OCI-M2 (cell line): ENCODE results near the gene RET.
"Not testable (repeated sequence)": the region's sequence is repeated elsewhere in the genome, so short reads cannot be mapped to it uniquely, and the experiment has no call there.

ENCODE experiments used
- DNase-seq: peaks from one replicate; lab custom pipeline; 2025; ENCODE audit not compliant: unreplicated experiment; lab: John Stamatoyannopoulos, UW

Gene RET

DNA sequence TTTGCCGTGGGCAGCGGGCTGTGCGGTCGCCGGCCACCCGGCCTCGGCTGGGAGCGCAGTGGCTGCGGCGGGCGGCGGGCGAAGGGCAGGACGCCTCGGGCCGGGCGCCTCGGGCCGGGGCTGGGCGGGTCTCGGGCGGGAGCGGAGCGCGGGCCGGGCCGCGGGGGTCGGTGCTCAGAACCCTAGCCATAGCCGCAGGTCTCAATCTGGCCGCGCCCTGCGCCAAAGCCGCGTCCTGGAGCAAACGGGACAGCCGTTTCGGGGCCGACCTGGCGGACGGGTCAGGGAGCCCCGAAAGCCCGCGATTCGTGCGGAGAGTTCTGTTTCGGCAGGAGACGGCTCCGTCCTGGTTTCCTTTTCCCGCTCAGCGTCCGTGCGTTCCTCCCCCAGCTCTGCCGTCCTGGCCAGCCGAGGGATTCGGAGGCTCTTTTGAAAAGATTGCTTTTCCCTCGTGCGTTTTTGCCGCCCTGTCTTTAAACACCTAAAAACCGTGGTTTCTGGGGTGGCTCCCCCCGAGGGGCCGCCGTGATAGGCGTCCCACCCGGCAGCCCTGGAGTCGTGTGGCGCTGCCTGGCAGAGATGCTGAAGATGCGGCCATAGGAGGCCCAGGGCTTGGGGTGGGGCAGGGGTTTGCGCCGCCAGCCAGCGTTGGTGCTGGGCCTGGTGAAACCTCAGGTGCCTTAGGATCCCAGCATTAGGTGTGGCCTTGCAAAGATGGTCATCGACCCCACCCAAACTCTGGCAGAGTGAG is 727 bp downstream of the RET start:
- DNase-seq, result no peak

DNA sequence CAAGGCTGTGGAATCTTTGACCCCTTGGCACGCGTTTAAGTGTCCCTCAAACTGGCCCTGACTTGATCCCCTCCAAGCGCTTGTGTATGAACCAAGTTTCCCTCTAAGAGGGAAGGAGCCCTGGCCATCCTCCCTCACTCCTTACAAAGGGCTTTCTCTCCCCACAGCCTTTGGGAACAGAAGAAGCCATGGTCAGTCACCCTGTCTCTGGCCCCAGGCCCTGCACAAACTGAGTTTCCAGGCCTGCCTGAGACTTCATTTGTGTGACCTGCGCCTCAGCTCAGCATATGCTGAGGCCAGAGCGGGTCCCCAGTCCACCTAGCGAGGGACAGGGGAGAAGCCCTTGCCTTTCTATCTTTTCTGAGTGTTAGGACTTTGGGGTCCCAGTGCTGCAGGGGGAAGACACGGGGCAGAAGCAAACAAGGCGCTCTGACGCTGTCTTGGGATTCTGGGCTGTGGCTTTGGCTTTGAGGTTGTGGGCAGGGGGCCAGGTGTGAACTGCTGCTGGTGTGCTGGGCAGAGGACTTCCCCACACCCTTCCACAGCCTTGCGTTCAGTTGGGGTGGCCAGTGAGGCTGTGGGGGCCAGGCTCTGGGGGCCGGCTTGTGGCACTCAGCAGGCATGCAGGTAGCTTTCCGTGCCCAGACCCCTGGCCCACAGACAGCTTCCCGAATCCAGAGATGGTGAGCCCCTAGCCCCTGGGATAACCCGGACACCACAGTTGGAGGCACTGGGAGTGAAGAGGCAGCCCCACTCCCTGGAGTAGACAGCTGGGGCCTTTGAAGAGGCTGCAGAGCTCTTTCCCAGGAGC is 1.5 kb downstream of the RET start:
- DNase-seq, result no peak

DNA sequence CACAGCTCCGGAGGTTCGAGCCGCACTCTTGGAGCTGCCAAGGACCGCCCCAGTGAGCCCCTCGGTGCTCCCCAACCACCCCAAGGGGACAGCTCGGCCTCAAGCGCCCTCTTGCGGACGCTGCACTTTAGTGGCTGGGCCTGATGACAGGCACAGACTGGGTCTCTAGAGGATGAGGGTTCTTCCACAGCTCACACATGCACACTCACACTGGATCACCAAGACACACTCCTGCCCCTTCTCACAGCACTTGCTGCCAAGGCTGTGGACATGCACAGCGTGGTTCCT is 2.1 kb downstream of the RET start:
- no peak for DNase-seq

DNA sequence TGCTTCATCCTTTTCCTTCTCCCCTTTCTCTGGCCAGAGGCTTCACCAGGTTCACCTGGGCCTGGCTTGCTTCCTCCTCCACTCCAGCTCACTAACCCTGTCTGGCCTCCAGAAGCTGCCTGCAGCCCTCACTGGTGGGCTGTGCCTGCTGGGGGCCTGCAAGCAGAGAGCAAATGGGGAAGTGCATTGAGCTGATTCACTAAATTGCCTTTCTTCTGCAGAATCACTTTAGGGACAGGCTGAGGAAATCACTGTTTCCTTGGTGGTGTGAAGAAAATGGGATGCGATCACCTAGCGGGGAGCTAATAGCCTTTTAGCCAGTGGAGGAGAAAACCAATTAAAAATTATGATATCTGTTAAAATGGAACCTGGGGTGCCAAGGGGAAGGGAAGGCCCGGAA is 3.0 kb downstream of the RET start:
- DNase-seq, result no peak

DNA sequence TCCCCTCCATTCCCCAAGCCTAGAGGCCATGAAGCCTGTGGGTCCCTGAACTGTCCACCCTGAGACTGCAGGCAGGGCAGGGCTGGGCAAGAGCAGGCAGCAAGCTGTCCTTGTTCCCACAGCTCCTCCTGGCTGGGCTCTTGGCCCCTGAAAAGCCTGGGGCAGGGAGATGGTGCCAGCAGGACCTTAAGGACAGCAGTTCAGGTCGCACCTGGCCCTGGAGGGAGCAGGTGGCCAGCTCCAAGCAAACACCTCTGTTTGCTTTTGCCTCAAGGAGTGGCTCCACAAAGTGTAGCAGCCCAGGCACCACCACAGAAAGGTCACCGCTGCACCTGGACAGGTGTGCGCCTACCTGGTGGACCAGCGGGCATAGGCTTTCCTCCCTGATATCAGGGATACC is 5.2 kb downstream of the RET start:
- DNase-seq, result no peak

DNA sequence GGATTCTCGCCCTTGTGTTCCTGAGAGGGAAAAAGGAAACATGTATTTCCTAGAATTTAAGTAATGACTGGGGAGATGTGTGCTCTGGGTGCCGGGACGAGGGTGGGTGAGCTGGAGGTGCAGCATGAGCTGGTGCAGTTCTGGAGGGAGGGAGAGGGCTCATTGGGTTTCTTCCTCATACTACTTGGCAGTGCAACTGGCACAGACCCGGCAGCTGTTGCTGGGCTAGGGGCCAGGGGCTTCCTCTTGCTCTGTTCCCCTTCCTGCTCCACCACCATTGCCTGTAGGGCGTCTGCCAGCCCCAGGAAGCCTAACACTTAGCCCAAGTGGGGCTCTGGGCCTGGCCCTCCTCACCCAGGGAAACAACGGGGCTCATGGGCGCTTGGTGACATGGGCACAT is 5.9 kb downstream of the RET start:
- no peak for DNase-seq

DNA sequence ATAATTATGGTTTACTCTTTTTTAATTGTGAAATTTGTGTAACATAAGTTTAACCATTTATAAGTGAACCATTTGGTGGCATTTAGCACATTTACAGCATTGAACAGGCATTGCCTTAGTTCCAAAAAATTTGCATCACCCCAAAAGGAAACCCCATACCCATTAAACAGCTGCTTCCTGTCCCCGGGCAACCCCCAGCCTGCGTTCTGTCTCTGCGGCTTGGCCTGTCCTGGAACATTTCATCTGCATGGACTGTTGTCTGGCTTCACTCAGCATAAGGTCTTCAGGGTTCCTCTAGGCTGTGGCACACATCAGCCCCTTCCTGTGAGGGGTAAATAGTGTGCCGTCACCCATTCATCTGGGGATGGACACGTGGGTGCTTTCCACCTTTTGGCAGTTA is 6.9 kb downstream of the RET start:
- no peak for DNase-seq

DNA sequence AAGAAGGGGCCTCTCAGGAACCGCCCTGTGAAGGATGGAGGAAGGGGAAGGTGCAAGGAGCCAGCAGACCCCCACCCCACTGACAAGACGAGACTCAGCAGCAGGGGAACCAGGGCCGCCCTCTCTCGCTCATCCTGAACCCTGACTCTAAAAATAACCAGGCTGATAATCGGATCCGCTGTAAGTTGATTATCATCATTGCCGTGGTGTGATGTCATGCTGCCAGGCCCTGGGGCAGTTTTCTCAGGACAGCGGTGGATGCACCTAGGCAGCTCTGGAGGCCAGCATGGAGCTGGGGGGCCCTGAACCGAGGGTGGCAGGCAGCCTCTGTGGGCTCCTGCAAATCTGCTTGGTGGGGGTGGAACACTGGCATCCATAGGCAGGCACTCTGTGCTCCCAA is 7.9 kb downstream of the RET start:
- no peak for DNase-seq

DNA sequence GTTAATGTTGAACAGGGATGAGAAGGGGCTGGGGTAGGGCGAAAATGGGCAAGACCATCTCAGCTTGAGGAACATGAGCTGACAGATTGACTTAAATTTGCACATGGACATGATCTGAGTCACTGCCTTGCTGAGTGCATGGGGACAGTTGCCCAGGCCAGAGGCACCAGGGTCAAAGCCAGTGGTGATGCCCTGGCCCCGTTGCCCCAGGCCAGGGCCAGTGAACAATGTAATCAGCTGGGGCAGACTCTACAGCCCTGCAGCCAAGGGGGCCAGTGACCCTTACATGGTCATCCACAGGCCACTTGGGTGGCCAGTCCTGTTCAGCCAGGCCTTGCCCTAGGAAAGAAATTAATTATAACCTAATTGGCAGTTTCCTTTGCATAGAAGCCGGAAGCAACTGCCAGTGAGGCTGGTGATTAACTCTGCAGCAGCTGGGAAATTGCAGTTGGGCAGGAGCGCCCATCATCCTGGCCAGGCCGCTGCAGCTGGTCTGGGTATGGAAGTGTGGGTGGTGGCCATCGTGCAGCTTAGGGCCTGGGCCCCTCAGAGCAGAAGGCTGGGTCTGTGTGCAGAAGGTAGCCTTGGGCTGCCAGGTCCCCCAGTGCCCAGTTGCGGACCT is 9.6 kb downstream of the RET start:
- DNase-seq, result no peak

DNA sequence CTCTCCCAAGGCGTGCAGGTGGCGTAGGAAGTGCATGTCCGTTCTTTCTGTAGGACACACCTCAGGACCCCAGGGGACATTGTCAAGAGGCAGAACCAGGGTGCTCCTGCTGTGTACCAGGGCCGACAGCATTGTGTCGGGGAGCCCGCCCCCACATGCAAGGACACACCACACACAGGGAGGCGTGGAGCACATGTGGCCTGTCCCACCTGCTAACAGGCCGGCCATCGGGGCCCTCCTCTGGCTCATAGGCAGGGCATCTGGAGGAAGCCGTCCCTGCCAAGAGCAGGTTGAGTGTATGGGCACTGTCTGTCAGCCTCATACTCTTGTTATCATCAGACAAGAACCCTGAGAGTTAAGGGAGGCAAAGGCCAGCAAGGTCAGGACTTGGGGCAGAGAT is 12.7 kb downstream of the RET start:
- DNase-seq, result no peak

DNA sequence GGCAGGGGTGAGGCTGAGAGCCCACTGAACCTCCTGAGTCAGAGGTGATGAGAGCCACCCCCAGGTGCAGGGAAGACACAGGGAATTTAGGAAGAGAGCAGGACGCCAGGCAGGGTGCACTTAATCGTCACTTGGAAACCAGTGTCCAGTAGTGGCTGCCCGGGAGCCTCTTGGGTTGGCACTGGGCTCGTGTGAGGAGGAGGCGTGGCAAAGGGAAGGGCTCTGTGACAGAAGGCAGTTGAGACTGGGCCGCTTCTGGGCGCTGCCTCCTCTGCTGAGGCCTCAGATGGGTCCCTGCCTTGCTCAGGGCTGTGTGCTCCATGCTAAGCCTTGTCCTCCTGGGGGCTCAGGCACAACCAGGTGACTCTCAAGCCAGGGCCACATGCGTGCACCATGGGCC is 13.3 kb downstream of the RET start:
- DNase-seq, result no peak

DNA sequence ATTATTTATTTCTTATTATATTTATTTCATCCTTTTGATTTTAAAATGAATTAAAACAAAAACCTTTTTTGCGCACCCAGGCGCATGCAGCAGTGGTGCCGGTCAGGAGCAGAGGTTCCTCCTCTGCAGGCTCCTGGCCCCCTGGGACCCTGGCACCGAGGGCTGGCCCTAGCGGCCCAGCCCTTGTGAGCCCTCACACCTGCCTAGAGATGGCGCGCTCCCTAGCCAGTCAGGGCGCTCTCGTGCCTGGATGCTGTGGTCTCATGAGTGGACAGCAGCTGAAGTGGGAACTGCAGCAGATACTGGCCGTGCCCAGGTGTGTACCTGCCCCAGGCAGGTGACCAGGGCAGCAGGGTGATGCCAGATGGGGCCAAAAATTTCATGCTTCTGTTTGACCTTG is 13.8 kb downstream of the RET start:
- DNase-seq, result no peak

DNA sequence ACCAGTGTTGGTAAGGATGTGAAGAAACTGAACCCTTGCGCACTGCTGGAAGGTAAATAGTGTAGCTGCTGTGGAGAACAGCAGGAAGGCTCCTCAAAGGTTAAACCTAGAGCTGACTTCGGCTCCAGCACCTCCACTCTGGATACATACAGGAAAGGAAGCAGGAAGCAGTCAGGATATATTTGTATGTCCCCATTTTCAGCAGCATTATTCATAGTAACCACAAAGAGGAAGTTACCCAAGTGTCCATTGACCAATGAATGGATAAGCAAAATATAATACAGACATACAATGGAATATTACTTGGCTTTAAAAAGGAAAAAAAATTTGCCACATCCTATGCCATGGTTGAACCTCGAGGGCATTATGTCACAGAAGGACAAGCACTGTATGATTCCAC is 15.0 kb downstream of the RET start:
- DNase-seq, result no peak

DNA sequence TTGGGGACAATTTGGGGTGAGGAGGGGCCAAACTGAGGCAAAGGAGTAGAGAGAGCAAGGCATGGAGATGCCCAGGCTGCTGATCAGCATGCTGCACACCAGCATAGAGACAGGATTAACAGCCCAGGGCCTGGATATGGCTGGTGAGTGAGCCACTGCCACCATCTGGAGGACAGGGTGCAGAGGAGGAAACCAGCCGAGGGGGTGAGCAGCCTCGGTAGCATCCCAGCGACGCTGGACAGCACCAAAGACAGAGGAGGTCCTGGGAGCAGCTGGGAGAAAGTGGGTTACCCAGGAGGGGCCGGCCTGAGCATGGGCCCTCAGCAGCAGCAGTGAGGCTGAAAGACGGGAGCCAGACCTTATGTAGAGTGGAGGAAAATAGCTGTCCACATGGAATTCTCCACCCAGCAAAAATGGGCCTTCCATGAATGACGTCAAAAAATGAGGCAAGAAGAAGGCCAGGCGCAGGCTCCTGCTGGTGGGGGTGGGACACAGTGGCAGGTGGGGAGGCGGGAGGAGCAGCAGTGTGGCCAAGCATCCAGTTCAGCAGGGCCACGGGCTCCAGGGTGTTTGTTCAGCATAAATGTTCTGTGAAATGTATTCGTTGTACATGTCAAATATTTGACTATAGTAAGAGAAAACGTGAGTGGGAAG is 16.7 kb downstream of the RET start:
- no peak for DNase-seq

DNA sequence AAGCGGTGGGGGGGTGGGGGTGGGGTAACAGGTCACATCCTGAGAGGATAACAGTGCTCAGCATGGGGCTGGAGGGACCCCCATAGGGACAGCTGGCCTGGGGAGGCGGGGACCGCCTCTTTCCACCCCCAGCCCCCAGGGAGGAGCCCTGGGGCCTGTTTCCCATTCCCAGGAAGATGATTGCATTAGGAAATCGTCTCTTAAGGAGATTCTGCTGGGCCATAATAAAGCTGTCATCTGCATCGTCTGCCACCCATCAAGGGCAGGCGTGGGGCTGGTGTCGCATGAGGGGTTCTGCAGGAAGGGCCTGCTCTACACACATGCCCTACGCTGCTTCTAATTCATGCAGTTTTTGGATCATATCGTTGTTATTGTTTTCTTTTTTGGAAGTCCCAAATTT is 17.2 kb downstream of the RET start:
- no peak for DNase-seq

DNA sequence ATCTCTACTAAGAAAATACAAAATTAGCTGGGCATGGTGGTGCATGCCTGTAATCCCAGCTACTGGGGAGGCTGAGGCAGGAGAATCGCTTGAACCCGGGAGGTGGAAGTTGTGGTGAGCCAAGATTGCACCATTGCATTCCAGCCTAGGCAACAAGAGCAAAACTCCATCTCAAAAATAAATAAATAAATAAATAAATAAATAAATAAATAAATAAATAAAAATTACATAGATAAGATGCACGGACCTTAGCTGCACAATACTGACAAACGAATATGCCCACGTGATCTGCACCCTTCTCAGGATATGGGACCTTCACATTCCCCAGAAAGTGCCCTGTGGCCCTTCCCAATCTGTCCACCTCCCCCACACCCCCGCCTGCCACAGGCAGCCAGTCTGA is 22.5 kb downstream of the RET start:
- DNase-seq, result not testable (repeated sequence)

DNA sequence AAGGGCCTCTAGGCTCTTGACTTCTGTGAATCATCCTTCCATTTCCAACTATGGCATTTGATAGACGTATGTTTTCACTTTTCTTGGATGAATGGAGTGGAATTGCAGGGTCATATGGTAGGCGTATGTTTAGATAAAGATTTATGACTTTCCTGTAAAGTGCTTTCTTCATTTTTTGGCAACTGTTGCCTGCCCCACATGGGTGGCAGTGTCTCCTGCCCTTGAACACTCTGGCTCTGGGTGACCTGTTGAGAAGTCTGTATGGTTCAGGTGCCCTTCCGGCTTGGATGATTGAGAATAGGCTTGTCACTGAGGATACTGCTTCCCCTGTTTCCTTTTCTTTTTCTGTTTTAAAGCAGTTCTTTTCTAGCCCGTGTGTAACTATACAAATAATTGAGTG is 23.1 kb downstream of the RET start:
- no peak for DNase-seq

DNA sequence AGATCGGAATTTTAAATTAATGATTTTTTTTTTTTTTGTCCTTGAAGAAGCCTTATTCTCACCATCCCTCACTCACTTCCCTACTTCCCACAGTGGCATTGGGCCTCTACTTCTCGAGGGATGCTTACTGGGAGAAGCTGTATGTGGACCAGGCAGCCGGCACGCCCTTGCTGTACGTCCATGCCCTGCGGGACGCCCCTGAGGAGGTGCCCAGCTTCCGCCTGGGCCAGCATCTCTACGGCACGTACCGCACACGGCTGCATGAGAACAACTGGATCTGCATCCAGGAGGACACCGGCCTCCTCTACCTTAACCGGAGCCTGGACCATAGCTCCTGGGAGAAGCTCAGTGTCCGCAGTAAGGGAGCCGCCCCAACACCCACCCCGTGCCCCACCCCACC is 23.5 kb downstream of the RET start:
- DNase-seq, result no peak

DNA sequence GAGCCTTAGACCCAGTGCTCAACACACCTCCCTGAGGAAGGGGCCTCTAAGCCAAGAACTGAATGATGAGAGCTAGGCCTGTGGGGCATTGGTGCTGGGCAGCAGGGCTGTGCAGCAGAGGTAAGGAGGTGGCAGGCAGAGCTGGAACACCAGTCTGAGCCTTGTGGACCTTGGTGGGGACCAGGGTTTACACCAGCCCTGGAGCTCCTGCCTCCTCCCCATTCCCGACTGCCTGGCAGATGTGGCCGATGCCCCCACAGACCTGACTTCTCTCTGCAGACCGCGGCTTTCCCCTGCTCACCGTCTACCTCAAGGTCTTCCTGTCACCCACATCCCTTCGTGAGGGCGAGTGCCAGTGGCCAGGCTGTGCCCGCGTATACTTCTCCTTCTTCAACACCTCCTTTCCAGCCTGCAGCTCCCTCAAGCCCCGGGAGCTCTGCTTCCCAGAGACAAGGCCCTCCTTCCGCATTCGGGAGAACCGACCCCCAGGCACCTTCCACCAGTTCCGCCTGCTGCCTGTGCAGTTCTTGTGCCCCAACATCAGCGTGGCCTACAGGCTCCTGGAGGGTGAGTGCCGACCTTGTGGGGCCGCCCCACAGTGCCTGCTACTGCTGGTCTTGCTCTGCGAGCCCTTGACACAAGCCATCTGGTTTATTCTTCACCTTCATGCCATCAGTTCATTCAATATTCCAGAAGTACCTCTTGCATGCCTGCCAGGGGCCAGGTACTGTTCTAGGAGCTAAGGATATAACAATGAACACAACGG is 25.4 kb downstream of the RET start:
- DNase-seq, result no peak

DNA sequence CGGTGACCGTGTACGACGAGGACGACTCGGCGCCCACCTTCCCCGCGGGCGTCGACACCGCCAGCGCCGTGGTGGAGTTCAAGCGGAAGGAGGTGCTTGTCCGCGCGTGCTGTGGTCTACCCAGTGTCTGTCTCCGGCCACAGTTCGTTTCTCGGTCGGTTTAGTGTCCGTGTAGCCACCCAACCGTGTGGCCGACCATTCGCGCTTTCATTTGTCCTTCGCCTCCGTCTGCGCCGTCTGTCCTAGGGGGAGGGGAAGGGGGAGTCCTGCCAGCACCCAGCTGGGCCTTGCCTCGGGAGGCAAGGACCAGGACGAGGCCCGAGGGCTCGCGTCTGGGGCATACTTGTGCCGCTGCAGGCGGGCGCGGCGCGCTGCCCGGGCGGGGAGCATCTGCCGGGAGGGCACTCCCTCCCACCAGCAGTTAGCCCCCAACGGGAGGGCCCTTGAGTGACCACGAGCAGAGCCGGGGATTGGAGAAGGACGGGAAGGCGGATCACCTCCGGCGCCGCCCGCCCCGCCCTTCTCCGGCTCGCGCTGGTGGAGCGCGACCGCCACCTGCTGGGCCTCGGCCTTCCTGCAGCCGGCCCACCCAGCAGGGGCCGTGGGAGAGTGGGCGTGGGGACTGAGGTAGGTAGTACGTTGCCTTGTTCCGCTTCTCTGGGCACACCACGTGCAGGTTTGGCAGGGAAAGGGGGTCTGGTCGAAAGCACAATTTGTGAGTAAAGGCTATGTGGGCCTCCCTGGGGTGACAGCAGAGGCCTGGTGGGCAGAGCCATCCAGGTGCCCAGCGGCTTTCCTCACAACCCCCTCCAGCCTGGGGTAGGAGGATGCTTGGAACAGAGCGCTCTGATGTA is 28.5 kb downstream of the RET start:
- DNase-seq, result no peak

DNA sequence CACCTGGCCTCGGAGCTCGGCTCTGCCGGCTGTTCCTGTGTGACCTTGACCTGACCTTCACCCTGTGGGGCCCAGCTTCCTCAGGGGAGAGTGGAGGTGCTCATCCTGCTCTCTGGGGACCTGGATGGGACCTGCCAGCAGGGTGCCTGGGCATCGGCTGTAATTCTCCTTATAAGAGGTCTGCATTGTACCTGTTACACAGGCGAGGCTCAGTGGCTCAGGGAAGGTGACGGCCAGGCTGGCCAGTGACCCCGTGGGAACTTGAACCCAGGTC is 29.0 kb downstream of the RET start:
- DNase-seq, result no peak
